Measurements from ENCODE around the gene FJX1.

Gene FJX1

DNA sequence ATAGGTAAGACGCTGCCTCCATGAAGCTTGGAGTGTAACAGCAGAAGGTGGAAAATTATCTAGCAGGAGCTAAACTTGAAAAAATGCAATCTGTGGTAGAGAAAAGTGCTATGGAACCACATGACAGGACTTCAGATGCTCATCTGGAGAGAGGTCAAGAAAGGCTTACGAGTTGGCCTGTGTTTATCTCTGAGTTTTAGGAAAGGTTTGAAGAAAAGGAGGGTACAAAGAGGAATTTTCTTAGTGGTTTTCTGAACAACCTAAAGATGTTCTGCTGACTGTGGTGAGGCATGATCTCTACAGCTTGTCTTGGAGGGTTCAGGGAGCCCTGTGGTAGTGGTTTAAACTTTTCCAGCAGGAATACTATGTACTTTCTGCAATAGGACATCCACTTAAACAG is 8.2 kb downstream of the FJX1 start:
- no peak for TF ChIP-seq Cebpa-rat (IDR thresholded peaks at IDR 0.05)
- Histone ChIP-seq H3K9ac (no peak overlapping the region), H3K27ac (no peak overlapping the region), H3K4me2 (no peak overlapping the region), H3K4me1 (peaks cover 27% of the 10 kb centered on the region), H3K36me3 (no peaks in the 10 kb centered on the region), H4K20me1 (peaks cover 25% of the 10 kb centered on the region), H3K27me3 (no peaks in the 10 kb centered on the region), H3K4me3 (no peak overlapping the region), H3K9me3 (no peaks in the 10 kb centered on the region)

DNA sequence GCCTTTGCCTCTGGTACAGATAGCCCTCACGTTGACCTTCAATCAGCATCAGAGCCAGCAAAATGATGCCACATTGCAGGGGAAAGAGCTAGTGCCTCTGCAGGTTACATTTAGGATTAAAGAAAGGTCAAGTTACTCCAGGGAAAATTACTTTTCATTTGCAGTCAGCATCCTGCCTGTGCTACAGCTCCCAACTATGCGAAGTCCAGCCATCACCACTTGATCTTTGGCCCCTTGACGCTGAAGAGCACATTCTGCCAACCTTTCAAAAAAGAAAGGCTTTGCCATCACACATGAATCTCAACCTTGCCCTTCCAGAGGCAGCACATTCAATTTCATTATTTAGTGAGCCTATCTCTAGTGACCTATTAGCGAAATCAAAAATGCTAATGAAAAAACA is 11.3 kb downstream of the FJX1 start:
- no peak for TF ChIP-seq Cebpa-rat (IDR thresholded peaks at IDR 0.05)
- H3K27ac ChIP-seq, result no peak overlapping the region
- no peaks in the 10 kb centered on the region for H3K36me3 ChIP-seq
- H4K20me1 ChIP-seq, result no peaks in the 10 kb centered on the region
- H3K4me1 ChIP-seq, result peaks cover 32% of the 10 kb centered on the region
- H3K9me3 ChIP-seq, result no peaks in the 10 kb centered on the region
- H3K4me3 ChIP-seq, result no peak overlapping the region
- no peak overlapping the region for H3K9ac ChIP-seq
- H3K27me3 ChIP-seq, result no peaks in the 10 kb centered on the region
- no peak overlapping the region for H3K4me2 ChIP-seq

DNA sequence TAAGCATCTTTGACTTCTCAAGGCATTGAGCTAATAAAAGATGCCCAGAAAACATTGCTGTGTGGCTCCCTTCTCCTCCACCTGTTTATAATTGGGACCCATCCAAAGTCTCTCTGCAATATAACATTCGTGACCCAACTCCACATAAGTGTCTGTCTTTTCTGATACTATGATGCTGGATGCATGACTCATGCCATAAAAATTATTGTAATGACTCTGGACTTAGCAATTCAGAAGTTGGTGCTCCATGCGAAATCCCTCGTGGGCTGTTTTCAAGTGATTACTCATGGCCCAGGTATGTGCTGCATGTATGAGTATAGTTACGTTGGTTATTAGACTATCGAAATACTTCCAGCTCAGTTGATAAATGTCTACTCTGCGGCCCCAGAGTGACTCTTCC is 11.7 kb downstream of the FJX1 start:
- Histone ChIP-seq H4K20me1 (no peaks in the 10 kb centered on the region), H3K4me2 (no peak overlapping the region), H3K9ac (no peak overlapping the region), H3K27ac (no peak overlapping the region), H3K4me1 (peaks cover 36% of the 10 kb centered on the region), H3K9me3 (no peaks in the 10 kb centered on the region), H3K36me3 (no peaks in the 10 kb centered on the region), H3K27me3 (no peaks in the 10 kb centered on the region), H3K4me3 (no peak overlapping the region)
- no peak for TF ChIP-seq Cebpa-rat (IDR thresholded peaks at IDR 0.05)

DNA sequence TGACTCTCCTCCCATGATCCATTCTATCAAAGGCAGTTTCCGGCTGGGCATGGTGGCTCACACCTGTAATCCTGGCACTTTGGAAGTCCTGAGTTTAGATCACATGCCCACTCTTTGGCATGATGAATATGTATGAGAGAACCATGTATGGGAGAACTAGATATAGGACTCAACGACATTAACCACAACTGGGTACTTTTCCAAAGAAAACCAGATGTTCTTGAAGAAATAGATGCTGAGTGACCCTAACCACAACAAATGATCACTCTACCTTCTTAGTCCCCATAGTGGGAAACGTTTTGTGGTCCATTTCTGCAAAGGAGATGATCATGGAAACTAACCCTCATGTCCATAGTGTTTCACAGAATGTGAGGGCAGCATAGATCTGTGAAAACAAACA is 13.6 kb downstream of the FJX1 start:
- Histone ChIP-seq H3K9ac (no peak overlapping the region), H3K4me1 (peaks cover 38% of the 10 kb centered on the region), H3K9me3 (no peaks in the 10 kb centered on the region), H3K27ac (no peak overlapping the region), H3K36me3 (no peaks in the 10 kb centered on the region), H3K4me2 (peak overlapping the region; percentile 72), H3K27me3 (no peaks in the 10 kb centered on the region), H3K4me3 (no peak overlapping the region), H4K20me1 (no peaks in the 10 kb centered on the region)
- TF ChIP-seq Cebpa-rat (IDR thresholded peaks at IDR 0.05), result no peak

DNA sequence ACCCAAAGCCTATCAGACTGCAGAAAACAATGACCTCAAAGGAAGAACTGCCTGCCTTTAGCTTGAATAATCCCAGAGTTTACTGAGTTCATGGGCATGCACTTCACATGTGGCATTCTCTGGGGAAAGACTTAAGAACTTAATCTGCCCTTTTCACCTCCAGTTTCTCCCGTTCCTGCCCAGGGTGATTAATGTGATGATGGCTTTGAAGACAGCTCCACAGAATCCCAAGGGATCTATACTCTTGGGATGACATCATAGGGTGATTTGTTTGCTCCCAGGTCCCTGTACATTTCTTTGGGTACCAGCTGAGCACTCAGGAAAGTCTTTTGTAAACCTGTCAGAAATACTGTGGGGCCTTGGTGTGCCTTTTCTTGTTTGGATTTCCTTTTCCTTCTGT is 14.0 kb downstream of the FJX1 start:
- no peak for TF ChIP-seq Cebpa-rat (IDR thresholded peaks at IDR 0.05)
- Histone ChIP-seq H3K4me2 (peak overlapping the region; percentile 72), H3K4me1 (peaks cover 38% of the 10 kb centered on the region), H3K9me3 (no peaks in the 10 kb centered on the region), H4K20me1 (no peaks in the 10 kb centered on the region), H3K27me3 (no peaks in the 10 kb centered on the region), H3K9ac (no peak overlapping the region), H3K36me3 (no peaks in the 10 kb centered on the region), H3K4me3 (no peak overlapping the region), H3K27ac (no peak overlapping the region)

DNA sequence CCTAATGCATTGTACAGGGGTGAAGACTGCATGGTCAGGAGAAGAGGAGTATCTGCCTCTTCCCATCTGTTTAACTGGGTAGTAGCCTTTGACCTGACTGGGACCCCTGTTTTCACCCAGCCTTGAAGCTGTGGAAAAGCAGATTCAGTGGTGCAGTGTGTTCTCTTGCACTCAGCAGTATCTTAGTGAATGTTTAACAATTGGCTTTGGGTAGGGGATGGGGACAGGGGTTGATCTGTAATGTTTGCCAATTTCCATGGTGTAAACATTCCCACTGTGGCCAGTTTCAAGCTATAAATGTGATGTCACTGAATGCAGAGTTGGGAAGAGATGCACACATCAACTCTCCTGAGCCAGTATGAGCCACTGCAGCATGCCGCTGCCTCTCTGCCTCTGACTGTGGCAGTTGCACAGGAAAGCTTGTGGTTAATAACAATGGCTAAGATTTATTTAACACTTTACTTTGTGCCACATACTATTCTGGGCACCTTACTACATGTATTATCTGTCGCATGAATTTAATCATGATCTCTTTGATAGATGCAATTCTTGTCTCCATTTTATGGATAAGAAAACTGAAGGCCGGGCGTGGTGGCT is 15.7 kb downstream of the FJX1 start:
- no peaks in the 10 kb centered on the region for H4K20me1 ChIP-seq
- no peak overlapping the region for H3K4me3 ChIP-seq
- H3K9me3 ChIP-seq, result no peaks in the 10 kb centered on the region
- H3K4me2 ChIP-seq, result peak overlapping the region; percentile 72
- H3K27ac ChIP-seq, result peak overlapping the region; percentile 32; the same call in 1 of the 2 replicates
- H3K36me3 ChIP-seq, result no peaks in the 10 kb centered on the region
- TF ChIP-seq Cebpa-rat (IDR thresholded peaks at IDR 0.05), result no peak
- no peaks in the 10 kb centered on the region for H3K27me3 ChIP-seq
- peak overlapping the region; percentile 1; the same call in 1 of the 2 replicates for H3K9ac ChIP-seq
- H3K4me1 ChIP-seq, result peaks cover 38% of the 10 kb centered on the region

DNA sequence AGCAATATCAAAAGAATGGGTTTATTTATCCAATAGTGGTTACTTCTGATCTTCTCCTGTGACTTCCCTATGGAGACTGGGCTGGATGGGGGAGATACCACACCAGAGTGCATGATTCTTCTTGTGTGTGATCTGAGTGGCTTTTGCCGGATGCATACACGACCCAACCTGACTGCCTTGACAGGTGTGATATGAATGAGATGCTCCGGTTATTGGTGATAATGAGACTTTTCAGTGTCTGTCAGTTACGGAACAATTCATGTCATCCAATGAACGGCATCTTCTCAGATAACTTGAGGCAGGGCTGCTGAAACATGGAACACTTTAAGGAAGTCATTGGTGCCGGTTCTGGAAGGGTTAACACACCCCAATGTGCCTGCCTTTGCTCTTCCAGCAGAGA is 17.7 kb downstream of the FJX1 start:
- Histone ChIP-seq H3K9me3 (no peaks in the 10 kb centered on the region), H3K27ac (no peak overlapping the region), H3K27me3 (no peaks in the 10 kb centered on the region), H3K9ac (no peak overlapping the region), H3K4me1 (peaks cover 38% of the 10 kb centered on the region), H4K20me1 (no peaks in the 10 kb centered on the region), H3K4me3 (no peak overlapping the region), H3K36me3 (no peaks in the 10 kb centered on the region), H3K4me2 (no peak overlapping the region)
- TF ChIP-seq Cebpa-rat (IDR thresholded peaks at IDR 0.05), result no peak

DNA sequence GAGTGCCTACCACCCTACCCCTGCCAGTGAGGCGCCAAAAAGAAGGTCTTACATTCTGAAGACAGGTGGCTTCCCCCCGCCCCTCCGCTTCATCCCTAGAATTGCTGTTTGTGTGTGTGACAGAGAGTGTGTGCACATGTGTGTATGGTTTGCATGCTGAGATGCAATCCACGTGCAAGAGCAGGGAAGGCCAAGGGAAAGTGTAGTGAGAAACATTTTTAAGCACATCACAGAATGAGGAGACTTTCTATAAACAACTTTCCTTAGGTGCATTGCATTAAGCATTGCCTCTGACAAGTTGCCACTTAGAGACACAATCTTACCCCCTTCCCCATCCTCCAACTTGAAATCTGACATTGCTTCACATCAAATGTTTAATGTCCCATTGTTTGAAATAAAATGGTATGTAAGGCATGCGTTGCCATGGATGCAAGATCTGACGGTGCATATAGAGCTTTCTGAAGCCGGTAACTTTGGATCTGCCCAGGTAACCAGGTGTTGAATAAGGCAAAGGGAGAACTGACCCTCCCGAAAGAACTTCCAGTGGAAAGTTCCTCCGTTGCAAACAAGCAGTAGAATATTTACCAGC is 21.4 kb downstream of the FJX1 start:
- no peaks in the 10 kb centered on the region for H3K27me3 ChIP-seq
- no peaks in the 10 kb centered on the region for H3K36me3 ChIP-seq
- H3K9me3 ChIP-seq, result no peaks in the 10 kb centered on the region
- no peak for TF ChIP-seq Cebpa-rat (IDR thresholded peaks at IDR 0.05)
- H3K27ac ChIP-seq, result no peak overlapping the region
- H3K4me1 ChIP-seq, result peaks cover 3% of the 10 kb centered on the region
- H3K4me2 ChIP-seq, result no peak overlapping the region
- no peaks in the 10 kb centered on the region for H4K20me1 ChIP-seq
- H3K4me3 ChIP-seq, result no peak overlapping the region
- no peak overlapping the region for H3K9ac ChIP-seq

DNA sequence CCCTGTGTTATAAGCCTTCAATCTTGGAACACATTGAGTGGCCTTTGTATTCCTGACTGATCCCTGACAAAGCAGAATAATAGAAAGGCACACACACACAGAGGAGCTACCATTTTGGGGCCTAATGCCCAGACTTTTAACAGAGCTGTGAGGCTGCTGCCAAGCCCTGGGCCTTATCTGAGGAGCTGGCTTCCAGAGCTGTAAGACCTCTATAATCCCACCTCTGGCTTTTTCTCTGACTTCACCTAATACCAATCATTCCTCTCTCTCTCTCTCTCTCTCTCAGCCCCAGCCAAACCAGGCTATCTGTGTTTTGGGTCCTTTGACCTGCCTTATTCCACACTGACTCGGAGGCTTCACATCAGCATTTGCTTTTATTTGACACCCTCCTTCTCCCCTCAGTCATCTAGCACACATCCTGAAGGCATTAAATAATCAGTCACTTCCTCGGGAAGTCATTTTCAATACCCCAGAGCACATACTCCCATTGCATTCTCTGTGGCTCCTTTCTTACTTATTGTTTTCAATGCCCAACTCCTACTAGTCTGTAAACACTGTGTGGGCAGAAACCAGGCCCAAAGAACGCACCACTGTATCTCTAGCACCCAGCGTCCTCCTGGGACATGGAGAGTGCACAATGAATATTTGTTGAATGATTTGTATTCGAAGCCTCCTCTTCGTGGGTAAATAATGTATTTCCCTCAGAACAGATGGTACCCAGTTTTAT is 23.1 kb downstream of the FJX1 start:
- Histone ChIP-seq H3K27me3 (no peaks in the 10 kb centered on the region), H3K27ac (no peak overlapping the region), H3K4me2 (no peak overlapping the region), H3K9me3 (0 out of 2 replicates have a peak, but pooled peaks cover 3% of the 10 kb centered on the region), H3K36me3 (no peaks in the 10 kb centered on the region), H3K4me3 (no peak overlapping the region), H4K20me1 (no peaks in the 10 kb centered on the region), H3K9ac (no peak overlapping the region), H3K4me1 (no peaks in the 10 kb centered on the region)
- no peak for TF ChIP-seq Cebpa-rat (IDR thresholded peaks at IDR 0.05)

DNA sequence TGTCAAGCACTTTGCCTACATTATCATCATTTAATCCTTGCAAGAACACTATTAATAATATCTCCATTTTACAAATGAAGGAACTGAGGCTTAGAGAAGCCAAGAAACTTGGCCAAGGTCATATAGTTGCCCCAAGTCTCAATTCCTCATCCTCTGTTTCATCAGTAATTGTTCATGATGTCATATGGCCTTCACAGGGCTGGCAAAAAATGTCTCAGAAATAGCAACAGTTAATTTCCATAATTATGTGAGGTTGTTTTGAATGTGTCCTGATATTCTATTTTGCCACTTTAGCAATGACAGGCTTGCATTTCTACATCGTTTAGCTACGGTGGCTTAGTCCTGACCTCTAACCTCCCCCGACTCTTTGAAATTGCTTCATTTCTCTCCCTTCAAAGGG is 23.7 kb downstream of the FJX1 start:
- Histone ChIP-seq H3K36me3 (no peaks in the 10 kb centered on the region), H3K4me1 (no peaks in the 10 kb centered on the region), H3K4me2 (no peak overlapping the region), H3K27ac (no peak overlapping the region), H3K27me3 (no peaks in the 10 kb centered on the region), H4K20me1 (no peaks in the 10 kb centered on the region), H3K9me3 (0 out of 2 replicates have a peak, but pooled peaks cover 3% of the 10 kb centered on the region), H3K4me3 (no peak overlapping the region), H3K9ac (no peak overlapping the region)
- TF ChIP-seq Cebpa-rat (IDR thresholded peaks at IDR 0.05), result no peak
